ENCODE measurements around the gene DENND6A.
"Not testable (repeated sequence)": the region's sequence is repeated elsewhere in the genome, so short reads cannot be mapped to it uniquely, and the experiment has no call there.

Gene DENND6A, protein sequence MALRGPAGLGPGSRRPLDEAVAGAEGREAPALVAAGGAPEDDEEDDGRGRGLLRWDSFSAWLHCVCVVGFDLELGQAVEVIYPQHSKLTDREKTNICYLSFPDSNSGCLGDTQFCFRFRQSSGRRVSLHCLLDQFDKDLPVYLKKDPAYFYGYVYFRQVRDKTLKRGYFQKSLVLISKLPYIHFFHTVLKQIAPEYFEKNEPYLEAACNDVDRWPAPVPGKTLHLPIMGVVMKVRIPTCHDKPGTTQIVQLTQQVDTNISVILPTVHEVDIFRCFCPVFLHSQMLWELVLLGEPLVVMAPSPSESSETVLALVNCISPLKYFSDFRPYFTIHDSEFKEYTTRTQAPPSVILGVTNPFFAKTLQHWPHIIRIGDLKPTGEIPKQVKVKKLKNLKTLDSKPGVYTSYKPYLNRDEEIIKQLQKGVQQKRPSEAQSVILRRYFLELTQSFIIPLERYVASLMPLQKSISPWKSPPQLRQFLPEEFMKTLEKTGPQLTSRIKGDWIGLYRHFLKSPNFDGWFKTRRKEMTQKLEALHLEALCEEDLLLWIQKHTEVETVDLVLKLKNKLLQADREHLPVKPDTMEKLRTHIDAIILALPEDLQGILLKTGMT

DNA sequence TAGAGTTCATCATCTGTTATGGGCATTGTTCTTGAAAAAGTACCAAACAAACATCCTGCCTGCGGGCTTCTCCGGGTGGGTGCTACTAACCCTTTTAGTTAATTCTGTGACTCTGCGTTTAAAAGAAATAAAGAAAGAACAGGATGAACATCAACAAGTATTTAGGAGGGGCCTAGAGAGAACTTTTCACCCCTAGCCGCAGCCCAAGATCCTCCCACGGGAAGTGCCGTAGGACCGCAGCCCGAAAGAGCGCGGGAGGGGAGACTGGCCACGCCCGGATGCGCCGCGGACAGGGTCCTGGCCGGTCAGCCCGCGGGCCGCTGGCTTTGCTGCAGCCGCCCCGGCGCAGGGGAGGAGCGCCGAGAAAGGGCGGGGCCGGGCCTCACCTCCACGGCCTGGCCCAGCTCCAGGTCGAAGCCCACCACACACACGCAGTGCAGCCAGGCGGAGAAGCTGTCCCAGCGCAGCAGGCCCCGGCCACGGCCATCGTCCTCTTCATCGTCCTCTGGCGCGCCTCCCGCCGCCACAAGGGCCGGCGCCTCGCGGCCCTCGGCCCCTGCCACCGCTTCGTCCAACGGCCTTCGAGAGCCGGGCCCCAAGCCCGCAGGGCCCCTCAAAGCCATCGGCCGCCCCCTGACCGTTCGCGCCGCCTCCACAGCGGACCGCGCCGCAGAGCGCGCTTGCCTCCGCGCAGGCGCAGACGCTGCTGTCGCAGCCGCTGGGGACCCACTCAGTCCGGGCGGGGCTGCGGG, at the start of gene DENND6A:
TSS of gene DENND6A (minus strand) at position 682 of the 752 bp plus-strand sequence. CDS start at position 623, 59 bp downstream.
- DNase-seq, result peak; percentile 96

DNA sequence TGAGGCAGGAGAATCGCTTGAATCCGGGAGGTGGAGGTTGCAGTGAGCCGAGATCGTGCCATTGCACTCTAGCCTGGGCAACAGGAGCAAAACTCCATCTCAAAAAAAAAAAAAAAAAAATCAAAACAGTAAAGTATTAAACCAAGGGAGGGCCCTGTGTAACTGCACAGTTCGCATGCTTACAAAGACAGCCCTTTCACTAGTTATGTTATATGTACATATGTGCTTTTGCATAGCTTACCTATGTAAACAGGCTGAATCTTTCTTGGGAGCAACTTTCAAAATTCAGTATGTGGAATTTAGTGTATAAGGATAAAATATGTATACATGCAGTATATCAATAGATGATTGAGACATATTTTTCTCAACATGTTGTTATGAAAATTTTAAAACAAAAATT, 47.1 kb upstream of the DENND6A start:
- no peak for DNase-seq

DNA sequence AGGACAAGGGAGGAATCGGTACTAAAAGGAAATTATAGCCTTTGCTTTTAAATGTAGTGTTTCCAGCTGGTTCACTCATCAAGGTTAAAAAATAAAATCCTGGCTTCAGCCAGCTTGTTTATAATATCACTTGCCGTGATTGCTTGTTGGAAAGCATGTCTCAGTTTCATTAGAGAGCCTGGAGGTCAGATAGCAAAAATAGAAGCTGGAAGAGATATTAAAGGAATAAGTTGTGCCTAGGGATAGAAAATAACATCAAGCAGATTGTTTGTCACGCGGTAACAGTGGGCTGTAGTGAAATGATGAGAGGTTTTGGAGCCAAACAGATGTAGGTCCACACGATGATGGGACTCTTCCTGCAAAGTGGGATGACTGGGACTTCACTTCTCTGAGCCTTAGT, 45.5 kb upstream of the DENND6A start:
- DNase-seq, result no peak

DNA sequence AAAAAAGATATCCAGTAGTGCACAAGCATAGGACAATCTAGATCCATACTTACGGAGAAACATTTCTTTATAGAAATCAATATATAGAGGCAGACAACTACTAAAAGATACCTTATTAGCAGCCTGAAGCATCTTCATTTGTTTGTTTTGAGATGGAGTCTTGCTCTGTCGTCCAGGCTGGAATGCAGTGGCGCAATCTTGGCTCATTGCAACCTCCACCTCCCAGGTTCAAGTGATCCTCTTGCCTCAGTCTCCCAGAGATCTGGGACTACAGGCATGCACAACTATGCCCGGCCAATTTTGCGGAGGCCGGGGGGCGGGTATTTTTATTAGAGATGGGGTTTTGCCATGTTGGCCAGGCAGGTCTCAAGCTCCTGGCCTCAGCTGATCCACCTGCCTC, 45.0 kb upstream of the DENND6A start:
- DNase-seq, result no peak

DNA sequence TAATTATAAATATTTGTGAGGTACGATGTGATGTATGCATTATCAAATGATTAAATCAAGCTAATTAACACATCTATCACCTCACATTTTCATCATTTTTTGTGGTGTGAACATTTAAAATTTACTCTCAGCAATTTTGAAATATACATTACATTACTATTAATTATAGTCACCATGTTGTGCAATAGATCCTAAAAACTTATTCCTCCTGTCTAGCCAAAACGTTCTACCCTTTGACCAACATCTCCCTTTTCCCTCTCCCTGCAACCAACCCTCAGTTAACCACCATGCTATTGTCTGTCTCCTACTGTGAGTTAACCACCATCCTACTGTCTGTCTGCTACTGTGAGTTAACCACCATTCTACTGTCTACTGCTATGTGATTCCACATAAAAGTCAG, 42.5 kb upstream of the DENND6A start:
- DNase-seq, result no peak

DNA sequence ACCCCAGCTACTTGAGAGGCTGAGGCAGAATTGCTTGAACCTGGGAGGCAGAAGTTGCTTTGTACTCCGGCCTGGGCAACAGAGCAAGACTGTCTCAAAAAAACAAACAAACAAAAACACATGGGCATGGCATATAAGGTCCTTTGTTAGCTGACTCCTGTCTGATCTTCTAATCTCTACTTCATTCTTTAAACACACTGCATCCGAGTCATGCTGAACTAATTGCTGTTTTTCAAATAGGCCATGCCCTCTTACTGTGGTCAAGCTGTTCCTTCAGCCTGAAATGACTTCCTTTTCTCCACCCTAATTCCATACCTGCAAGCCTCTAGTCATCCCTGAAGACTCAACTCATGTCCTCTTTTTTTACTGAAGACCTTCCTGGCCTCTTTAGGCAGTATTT, 40.9 kb upstream of the DENND6A start:
- DNase-seq, result no peak

DNA sequence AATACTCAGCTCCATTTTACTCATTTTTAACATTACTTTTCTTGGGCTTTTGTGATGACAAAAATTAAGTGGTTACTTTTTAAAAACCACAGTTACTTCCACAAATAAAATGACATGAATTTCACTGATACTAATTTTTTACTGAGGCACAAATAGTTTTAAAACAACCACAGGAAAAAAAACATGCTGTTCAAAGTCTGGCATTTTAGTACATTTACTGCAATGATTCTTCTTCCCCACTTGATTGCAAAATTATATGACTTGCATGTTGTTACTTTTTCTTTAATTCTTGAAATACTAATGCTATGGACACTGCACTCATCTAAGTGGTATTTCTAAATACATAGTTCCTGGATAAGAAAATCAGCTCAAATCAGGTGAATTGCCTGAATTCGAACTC, 38.4 kb upstream of the DENND6A start:
- no peak for DNase-seq

DNA sequence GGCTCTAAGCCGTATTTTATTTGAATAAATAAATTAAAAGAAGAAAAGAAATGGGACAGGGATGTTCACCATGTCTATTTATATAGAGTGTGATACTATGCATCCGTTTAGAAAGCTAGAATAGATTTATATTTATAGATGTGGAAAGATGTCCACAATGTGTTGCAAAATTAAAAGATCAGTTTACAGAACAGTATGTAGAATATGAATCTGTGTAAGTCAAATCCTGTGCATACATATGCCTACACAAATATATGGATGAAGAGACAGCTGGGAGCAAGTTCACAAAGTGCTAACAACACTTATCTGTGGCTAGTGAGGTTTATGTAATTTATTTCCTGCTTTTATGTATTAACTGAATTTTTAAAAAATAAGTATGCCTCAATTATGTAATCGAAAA, 37.8 kb upstream of the DENND6A start:
- DNase-seq, result no peak

DNA sequence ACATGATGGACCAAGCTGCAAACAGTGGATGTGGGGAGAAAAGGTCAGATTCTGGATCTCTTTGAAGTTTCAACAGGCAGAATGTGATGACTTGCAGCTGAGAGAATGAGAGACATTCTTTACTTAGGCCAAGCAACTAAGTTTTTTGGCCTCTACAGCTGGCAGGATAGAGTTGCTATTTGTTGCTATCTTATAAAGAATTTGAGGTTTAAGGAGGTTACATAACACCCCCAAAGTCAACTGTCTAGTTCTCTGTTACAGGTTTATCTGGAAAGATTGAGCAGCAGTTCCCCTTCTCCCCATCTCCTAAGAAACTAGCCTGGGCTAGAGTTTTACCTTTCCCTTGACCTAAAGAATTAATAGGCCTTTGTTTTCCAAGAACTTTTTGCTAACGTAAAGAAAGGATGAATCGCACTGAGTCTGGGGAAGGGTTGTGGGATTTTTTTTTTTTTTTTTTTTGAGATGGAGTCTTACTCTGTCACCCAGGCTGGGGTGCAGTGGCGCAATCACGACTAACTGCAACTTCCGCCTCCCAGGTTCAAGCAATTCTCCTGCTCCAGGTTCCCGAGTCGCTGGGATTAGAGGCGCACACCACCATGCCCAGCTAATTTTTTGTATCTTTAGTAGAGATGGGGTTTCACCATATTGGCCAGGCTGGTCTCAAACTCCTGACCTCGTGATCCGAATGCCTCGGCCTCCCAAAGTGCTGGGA, 36.6 kb upstream of the DENND6A start:
- no peak for DNase-seq

DNA sequence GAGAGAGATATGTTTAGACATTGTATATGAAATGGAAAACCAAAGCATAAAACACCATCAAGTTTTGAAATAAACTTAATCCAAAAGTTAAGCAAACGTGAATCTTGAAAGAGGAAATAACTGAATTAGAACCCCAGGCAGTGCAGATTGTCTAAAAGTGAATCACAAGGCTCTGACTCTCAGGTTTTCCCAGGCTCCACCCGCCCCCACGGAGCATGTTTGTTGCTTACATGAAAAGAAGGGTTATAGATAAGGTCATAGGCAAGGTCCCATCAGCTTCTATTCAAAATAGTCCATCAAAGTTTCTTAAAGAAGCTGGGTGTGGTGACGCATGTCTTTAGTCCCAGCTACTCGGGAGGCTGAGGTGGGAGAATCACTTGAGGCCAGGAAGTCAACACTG, 34.2 kb upstream of the DENND6A start:
- DNase-seq, result no peak

DNA sequence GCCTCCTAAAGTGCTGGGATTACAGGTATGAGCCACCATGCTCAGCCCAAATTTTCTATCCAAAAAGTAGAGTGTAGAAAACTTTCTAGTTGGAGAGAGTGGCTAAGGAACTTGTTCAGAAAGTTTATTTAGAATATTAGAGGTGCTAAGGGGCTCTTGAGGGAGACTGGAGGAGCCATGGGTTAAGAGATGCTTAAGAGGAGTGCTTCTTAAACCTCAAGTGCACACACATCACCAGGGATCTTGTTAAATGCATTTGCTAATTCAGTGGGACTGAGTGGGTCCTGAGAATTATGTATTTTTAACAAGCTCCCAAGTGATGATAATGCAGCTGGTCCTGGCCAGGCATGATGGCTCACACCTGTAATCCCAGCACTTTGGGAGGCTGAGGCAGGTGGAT, 33.5 kb upstream of the DENND6A start:
- DNase-seq, result no peak

DNA sequence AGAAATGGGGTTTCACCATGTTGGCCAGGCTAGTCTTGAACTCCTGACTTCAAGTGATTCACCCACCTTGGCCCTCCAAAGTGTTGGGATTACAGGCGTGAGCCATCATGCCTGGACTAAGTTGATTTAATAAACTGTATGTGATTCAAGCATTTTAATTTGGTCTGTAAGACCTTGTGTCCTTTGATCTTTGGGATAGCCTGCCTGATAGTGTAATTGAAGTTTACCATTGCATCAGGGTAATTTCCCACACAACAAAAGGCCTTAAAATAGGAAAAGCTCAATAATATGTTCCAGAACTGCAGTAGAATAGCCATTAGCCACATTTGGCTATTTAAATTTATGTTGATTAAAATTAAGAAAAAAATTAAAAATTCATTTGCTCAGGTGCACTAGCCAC, 25.2 kb upstream of the DENND6A start:
- no peak for DNase-seq

DNA sequence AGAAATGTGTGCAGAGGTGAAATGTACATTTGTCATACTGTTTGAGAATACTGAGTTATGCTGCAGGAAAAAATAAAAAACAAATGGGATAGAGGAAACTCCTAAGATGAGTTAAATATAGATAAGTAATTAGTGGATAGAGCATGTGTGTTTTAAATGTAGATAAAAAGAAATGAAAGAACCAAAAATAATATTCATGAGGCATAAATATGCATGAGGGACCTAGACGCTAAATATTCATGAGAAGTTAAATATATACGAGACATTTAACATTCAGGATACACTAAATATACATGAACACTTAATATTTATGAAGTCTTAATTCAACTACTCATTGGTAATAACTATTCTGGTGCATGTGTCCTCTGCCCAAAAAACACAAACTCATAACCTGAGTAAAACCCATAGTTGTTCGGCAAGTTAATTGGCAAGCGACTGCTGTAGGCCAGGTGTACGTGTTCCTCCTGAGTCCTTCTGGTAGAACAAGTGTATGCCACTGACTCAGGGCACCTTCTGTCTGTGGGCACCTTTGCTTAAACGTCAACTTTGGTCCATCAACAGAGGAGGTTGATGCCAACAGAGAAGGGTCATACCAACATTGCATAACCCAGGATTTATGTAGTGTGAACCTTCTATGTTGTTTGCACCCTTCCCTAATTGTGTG, 24.5 kb upstream of the DENND6A start:
- no peak for DNase-seq

DNA sequence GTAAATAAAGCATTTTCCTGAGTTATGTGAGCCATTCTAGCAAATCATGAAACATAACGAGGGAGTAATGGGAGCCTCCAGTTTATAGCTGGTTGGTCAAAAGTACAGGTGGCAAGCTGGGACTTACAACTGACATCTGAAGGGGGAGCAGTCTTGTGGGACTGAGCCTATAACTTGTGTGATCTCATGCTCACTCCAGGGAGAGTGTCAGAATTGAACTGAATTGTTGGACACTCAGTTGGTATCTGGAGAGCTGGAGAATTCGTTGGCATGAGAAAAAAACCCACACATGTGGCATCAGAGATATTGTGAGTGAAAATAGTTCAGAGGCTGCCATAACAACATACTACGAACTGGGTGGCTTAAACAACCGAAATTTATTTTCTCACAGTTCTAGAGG, 22.8 kb upstream of the DENND6A start:
- no peak for DNase-seq

DNA sequence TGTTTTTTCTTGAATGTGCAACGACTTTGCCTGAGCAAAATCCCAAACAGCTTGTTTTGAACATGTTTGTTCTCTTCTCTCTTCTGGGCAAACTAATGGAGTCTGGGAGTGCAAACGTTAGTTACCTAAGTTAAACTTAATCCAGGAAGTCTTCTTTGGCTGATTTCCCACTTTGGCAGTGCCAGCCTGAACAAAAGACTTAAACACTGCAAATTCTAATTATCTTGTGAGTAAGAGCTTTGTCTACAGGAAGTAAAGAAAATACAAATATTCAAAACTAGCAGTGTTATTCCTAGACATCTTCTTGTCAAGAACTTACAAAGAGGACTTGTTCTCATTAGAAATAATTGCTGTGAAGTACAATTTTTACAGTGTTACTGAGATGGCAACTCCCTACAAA, 16.7 kb upstream of the DENND6A start:
- no peak for DNase-seq

DNA sequence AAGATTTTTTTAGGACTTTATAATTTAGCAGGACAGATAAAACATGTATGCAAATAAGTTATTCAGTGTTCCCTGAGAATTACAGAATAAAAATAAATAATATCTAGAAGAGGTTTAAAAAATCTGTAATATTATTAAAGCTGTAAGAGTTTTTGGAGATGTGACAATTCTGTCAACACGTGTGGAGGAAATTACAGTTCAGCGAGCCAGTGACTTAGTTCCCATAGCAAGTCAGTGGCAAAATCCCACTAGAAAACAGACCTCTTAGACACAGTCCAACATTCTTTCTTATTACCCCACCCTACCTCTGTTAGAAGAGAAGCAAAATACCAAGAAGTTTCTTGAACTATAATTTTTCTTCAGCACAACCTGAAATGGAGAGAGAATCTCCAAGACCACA, 16.2 kb upstream of the DENND6A start:
- DNase-seq, result no peak

DNA sequence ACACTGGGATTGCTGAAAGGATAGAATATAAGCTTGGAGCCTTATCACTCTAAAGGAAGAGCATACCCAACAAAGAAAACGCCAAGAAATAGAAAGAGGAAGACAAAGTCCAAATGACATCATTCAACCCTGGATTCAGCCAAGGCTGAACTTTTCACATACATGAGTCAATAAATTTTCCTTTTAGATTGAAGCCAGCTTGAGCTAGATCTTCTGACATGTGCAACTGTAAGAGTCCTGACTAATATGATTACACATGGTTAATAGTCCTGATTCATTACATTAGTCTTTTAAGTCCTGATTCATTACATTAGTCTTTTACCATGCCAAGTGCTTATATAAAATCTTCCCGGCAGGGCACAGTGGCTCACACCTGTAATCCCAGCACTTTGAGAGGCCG, 13.6 kb upstream of the DENND6A start:
- no peak for DNase-seq

DNA sequence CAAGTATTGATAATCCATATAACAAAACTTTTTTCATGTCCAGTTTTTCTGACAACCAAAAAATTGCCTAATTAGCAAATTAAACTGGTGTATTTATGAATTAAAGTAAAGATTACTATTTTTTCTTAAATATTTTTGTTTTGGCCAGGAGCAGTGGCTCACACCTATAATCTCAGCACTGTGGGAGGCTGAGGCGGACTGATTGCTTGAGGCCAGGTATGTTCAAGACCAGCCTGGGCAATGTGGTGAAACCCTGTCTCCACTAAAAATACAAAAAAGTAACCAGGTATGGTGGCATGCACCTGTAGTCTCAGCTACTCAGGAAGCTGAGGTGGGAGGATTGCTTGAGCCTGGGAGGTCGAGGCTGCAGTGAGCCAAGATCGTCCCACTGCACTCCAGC, 12.5 kb upstream of the DENND6A start:
- not testable (repeated sequence) for DNase-seq

DNA sequence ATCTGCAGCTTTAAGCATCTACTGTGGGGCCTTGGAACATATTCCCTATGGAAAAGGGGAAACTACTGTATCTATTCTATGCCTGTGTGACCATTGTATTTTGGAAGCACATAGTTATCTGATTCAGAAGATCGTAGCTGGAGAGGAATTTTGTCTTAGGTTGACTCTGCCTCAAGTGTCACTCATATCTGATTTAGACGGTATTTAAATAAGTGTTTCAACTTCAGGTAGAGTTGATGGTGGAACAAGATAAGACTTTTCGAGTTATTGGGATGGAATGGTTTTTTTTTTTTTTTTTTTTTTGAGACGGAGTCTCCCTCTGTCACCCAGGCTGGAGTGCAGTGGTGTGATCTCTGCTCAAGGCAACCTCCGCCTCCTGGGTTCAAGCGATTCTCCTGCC, 8.9 kb upstream of the DENND6A start:
- no peak for DNase-seq

DNA sequence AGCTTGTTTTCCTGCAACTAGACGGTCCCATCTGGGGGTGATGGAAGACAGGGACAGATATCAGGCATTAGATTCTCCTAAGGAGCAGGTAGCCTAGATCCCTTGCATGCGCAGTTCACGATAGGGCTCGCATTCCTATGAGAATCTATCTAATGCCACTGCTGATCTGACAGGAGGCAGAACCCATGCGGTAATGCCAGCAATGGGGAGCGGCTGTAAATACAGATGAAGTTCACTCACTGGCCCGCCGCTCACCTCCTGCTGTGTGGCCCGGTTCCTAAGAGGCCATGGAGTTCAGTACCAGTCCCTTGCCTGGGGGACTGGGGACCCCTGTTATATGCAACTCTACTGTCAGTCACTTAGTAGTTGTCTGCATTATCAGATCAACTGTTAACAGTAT, 7.9 kb upstream of the DENND6A start:
- no peak for DNase-seq

DNA sequence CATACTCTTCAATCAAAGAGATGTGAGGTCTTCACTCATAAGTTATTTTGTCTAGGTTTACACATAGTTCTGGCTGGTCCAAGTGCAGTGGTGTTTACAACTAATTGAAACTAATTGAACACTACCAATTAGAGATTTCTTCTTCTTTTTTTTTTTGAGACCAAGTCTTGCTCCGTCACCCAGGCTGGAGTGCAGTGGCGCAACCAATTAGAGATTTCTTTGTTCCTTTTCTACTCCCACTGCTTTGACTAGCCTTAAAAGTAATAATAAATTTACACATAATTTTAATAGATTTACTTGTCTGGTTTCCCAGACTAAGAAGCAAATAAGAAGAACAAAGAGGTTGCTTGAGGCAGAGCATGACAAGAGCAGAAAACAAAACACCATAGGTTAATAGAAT, 6.7 kb upstream of the DENND6A start:
- no peak for DNase-seq

DNA sequence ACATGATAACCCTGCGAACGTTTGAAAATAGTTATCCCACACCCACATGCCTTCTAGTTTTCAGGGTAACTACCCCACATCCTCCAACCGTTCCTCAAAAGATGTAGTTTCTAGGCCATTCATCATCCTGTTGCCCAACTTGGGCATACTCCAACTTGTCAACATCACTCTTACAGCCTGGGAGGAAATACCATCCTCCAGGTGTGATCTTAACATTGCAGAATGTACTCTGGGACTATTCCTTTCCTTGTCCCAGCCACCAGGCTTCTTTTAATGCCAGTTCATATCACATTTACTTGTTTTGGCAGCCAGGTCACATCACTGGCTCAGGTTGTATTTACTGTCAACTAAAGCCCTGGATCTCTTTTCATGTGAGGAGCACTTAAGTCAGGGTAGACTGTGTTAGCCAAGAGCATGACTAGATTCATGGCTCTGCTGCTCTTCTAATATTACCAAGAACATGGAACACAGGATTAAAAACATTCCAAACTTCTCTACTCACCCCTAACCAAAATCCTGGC, 4.0 kb upstream of the DENND6A start:
- DNase-seq, result no peak

DNA sequence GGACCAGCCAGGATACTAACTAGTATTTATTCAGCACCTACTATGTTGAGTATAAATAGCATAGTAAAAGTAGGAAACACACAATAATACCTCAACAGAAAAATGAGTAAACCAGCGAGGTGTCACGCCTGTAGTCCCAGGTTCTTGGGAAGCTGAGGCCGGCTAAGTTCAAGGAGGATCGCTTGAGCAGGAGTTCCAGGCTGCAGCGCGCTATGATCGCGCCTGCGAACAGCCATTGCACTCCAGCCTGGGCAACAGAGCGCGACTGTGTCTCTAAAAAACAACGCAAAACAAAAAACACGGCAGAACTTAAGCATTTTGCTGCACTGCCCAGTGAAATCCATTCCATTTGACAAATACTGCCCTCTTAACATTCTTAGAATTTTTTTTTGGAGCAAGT, 1.3 kb upstream of the DENND6A start:
- no peak for DNase-seq

Measured in activated naive CD4-positive, alpha-beta T cell treated with anti-CD3 and anti-CD28 coated beads, Interleukin-2, amount 50 U/mL, for 16 hours (primary cell).